LoVo (cell line): ENCODE measurements around the gene RBM11.

Experiments
- DNase-seq: peaks from one replicate; pipeline ENCODE4 v3.0.0-alpha.2; 2016; ENCODE audit warnings: low spot score

The RBM11 gene

GRCh38 chr21:14271053-14271452 is 55.1 kb downstream of the RBM11 start:
- no peak for DNase-seq

- DNase-seq, result no peak
Observed at GRCh38 chr21:14271641-14272040, 55.7 kb downstream of the RBM11 start.

GRCh38 chr21:14273736-14274538 is 58.0 kb downstream of the RBM11 start:
- DNase-seq, result peak; percentile 82

GRCh38 chr21:14275702-14276205 is 59.8 kb downstream of the RBM11 start:
- no peak for DNase-seq
